Activated CD4-positive, alpha-beta T cell treated with anti-CD3 and anti-CD28 coated beads for 48 hours (primary cell): Measurements from ENCODE around the gene HPN.
"Not testable (repeated sequence)": the region's sequence is repeated elsewhere in the genome, so short reads cannot be mapped to it uniquely, and the experiment has no call there.

Experiments
- DNase-seq: peaks from one replicate; pipeline ENCODE4 v3.0.0-alpha.2; 2020

Gene HPN

GRCh38 chr19:35041548-35042055 lies at the start of gene HPN:
Gene HPN (plus strand): TSS chr19:35041721. CDS start chr19:35042507, 786 bp downstream.
- no peak for DNase-seq

DNA sequence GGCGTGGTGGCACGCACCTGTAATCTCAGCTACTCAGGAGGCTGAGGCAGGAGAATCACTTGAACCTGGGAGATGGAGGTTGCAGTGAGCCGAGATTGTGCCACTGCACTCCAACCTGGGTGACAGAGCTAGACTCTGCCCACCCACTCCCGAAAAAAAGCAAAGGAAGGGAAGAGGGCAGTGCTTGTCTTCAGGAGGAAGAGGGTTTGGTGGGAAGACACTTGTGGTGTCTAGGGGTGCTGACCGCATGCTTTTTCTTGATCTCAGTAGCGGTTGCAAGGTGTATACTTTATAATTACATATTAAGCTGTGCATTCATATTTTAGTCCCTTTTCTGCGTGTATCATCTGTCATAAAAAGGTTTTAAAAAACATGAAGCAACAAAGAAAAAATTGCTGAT lies 48.9 kb upstream of the HPN start:
- not testable (repeated sequence) for DNase-seq

GRCh38 chr19:34994286-34994642 lies 47.3 kb upstream of the HPN start:
- no peak for DNase-seq

- DNase-seq: no peak
Observed at GRCh38 chr19:34994643-34995541, 46.6 kb upstream of the HPN start.

DNA sequence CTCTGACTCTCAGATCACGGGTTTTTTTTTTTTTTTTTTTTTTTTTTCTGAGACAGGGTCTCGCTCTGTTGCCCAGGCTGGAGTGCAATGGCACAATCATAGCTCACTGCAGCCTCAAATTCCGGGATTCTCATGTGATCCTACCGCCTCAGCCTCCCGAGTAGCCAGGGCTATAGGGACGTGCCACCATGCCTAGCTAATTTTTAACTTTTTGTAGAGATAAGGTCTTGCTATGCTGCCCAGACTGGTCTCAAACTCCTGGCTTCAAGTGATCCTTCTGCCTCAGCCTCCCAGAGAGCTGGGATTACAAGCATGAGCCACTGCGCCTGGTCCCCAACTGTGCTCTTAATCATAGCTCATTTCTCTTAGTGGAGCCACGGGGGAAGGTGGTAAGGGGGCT lies 46.0 kb upstream of the HPN start:
- no peak for DNase-seq

DNA sequence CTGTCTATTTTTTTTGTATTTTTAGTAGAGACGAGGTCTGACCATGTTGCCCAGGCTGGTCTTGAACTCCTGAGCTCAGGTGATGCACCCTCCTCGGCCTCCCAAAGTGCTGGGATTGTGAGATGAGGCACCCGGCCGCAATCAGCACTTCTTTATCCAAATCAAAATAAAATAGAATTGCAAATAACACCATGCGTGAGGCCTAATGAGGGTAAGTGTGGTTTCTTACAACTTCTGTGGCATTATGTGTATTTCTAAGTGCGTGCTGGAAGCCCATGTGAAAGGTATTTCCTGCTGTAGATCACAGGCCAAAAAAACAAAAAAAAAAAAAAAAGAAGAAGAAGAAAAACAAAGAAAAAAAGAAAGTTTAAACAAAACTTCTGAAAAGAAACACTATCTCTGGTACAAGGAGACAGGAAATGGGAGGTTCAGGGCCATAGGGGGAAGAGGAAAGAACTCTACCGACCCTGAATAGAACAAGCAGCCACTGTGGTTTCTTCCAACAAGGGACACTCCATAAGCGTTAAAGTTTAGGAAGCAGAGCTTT lies 44.4 kb upstream of the HPN start:
- no peak for DNase-seq

GRCh38 chr19:34998224-34998623 lies 43.3 kb upstream of the HPN start:
- DNase-seq: not testable (repeated sequence)

DNA sequence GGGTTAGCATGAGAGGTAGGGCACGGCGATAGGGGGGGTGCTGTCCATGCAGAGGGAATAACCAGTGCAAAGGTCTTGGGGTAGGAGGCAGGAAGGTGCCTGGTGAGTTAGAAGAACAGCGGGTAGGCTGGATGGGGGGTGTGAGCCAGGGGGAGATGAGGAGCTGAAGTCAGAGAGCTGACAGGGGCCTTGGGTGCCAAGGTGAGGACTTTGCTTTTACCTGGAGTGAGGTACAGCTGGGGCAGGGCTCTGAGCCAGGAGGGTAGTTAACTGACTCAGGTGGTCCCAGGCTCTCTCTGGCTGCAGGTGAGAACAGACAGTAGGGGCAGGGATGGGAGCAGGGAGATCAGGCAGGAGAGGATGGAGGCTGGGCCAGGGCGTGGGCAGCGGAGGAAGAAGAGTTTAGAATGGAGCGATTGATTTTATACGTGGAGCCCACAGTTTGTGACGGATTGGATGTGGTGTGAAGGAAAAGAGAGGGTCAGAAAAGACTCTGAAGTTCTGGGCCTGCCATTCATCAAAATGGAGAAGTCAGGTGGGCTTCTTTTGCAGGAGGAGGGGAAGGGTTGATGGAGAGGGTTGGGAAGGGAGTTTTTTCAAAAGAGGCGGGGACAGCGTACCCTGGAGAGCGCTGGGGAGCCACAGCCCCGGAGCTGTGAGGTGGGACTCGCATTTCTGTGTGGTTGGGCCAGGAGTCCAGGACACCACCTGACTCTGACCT lies 42.6 kb upstream of the HPN start:
- DNase-seq: no peak

GRCh38 chr19:34999498-35000337 lies 41.8 kb upstream of the HPN start, which contains the start of gene GRAMD1A:
Gene GRAMD1A (plus strand): TSS chr19:35000323. CDS start chr19:35000479, 156 bp downstream.
- DNase-seq: peak; percentile 80

- no peak for DNase-seq
Observed at GRCh38 chr19:35000338-35000646, 41.2 kb upstream of the HPN start.

DNA sequence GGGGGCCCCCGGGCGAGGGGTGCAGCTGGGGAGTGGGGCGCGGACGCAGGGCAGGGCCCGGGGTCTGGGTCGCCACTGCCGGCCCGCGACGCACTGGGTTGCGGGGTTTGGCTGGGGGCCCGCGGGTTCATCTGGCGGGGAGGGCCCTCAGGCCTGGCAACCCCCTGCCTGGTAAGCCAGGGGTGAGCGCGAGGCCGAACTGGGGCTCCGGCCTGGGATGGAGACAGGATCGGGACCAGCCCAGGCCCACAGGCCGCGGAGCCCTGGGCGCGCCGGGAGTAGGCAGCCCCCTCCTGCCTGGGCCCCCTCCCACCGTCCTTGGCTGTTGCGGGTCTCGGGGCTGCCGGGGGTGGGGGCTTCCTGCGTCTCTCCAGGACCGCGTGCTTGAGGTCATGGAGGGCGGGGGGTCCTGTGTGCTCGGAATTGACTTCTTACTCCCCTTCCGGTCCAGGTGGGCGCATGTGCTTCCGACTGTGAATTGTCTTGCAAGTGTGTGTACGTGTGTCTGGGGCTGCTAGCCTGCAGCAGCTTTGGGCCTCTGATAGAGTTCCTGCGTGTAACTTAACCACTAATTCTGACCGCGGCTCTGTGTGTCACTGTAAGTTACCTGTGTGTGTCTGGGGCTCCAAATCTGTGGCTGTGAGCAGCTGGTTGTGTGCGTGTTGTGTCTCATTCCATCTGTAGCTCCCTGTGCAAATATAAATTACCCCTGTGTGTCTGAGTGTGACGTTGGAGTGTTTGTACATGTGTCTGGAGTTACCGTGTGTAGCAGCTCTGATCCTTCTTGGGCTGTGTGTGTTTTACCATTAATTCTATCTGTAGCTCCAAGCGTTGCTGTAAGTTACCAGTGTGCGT lies 40.6 kb upstream of the HPN start:
- peak; percentile 73 for DNase-seq

- DNase-seq: no peak
Observed at GRCh38 chr19:35002037-35002535, 39.4 kb upstream of the HPN start.

DNA sequence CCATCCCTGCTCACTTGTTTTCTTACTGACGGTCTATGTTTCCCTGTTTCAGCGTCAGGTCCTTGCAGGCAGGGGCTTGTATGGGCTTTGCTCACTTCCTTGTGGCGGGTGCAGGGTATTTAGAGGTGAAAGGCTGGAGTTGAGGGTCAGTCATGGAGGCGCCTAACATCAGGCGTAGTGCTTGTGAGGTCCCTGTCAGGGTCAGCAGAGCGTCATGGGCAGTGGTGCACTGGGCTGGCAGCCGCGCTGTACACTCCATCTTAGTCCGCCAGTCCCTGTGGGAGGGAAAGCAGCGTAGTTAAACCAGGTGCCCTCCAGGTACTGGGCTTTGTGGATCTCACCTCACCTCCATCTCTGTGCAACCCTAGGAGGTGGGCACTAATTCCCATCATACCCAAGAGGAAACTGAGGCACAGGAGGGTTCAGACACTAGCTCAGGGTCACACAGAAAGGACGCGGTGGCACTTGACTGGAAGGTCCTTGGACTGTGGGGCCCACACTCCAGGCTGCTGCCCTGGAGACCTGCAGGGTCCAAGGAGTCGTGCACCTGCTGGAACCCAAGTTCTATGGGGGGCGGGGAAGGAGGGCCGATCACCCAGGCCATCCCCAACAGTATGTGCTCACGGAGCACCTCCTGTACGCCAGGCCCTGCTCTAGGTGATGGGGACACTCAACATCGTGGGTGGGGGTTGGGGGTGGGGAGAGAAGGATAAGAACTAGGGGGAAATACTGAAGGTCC lies 36.8 kb upstream of the HPN start:
- no peak for DNase-seq

- no peak for DNase-seq
Observed at GRCh38 chr19:35005256-35005977, 36.1 kb upstream of the HPN start.

DNA sequence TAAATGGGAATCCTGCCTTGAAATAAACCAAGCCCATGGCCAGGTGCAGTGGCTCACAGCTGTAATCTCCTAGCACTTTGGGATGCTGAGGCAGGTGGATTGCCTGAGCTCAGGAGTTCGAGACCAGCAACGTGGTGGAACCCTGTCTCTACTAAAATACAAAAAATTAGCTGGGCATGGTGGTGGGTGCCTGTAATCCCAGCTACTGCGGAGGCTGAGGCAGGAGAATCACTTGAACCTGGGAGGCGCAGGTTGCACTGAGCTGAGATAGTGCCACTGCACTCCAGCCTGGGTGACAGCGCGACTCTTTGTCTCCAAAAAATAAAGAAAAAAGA lies 35.5 kb upstream of the HPN start:
- DNase-seq: not testable (repeated sequence)

DNA sequence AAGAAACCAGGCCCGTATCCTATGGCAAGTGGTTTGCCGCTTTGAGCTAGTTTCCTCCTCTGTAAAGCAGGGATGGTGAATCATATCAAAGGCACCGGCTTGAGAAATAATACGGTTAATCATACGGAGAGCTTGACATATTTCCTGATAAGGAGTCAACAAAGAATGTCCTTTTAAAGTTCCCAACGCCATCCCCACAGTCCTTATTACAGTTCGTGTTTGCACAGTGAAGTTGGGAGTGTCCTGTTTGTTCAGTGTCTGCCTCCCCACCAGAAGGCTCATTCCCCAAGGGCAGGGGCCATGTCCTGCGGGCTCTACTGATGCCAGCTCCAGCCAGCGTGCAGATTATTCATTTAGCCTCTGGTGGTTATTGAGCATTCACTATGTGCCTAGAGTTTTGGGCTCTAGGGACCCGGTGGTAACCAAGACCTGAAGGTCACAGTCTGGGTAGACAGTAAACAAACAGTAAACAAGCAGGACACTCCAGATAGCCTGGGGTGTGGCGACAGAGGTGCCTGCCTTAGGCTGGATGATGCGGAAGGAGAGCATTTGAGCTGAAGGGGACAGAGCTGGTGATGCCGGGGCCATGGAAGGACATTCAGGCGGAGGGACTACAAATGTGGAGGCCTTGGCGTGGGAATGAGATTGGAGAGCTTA lies 35.1 kb upstream of the HPN start:
- no peak for DNase-seq

- no peak for DNase-seq
Observed at GRCh38 chr19:35006999-35007365, 34.5 kb upstream of the HPN start.

- not testable (repeated sequence) for DNase-seq
Observed at GRCh38 chr19:35007427-35007826, 34.1 kb upstream of the HPN start.

DNA sequence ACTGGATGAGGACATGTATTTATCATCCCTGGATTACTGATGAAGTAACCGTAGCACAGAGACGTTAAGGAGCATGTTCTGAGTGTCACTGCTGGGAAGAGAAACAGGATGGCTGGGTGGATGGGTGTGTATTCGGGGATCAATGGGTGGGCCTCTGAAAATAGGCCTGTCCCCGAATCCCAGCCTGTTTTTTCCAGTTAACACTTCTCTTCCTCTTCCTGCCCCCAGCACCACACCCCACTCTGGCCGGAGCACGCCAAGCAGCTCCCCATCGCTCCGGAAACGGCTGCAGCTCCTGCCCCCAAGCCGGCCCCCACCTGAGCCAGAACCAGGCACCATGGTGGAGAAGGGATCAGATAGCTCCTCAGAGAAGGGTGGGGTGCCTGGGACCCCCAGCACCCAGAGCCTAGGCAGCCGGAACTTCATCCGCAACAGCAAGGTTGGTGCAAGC lies 32.6 kb upstream of the HPN start:
- DNase-seq: no peak
